Posterior vena cava (tissue), 2 donors: ENCODE data around the gene CCDC57. TPM values are rescaled to one million over a fixed set of nuclear protein-coding genes. Genes with fewer than 3 reads are reported as not detected.

Source experiments
- DNase-seq: peaks from one replicate; pipeline ENCODE4 v3.0.0-alpha.2; 2020; ENCODE audit warnings: low spot score
- intact Hi-C, 2 donors: fragments of 100-400 bp; cut with DNase I; formaldehyde crosslinking; loops; one replicate each; pipeline versions ENCODE4 v1.14.1 to v1.14.2; 2022 to 2023
- total RNA-seq, 2 donors: library from RNA; stranded (reverse); fragmentation: NEBNext Ultra II Directional; extraction: Animal tissue kit (Norgen Biotek cat#: 25700); gene quantifications; one replicate each; pipeline ENCODE4 v1.2.1, GENCODE V29; 2021
- donor health status: DM: yes; HTN: yes; CAD: no.
- donor health status: DM: yes; HTN: yes; CAD: no.

CCDC57 gene
- total RNA-seq, 2 donors from 2014 or later, result 20.3 to 28.5 TPM

DNA sequence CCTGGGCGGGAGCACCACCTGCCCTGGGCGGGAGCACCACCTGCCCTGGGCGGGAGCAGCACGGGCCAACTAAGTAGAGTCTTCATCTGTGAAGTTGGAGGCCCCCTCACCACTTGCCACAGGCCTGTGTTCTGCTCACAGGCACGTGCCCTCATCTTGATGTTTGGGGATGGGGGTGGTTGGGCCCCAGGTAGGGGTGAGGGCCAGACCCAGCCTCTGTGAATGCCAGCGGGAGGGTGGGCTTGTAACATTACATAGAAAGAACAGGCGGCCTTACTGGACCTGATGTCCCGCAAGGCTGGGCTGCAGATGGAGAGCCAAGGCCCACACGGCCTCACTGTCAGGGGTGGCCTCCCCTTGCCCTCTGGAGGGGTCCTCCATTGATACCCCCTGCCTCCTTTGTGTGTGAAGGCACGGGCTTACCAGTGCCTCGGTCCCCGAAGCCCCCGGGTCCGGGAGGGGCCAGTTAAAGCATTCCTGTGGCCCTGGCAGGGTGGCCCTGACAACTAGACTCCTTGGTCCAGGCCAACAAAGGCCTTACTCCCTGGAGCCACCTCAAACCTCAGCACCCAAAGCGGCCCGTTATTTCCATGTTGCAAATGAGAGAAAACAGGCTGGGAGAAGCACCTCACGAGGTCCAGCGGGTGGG is 15.1 kb upstream of the CCDC57 start:
- intact Hi-C loops, result no loop called here
- no peak for DNase-seq

DNA sequence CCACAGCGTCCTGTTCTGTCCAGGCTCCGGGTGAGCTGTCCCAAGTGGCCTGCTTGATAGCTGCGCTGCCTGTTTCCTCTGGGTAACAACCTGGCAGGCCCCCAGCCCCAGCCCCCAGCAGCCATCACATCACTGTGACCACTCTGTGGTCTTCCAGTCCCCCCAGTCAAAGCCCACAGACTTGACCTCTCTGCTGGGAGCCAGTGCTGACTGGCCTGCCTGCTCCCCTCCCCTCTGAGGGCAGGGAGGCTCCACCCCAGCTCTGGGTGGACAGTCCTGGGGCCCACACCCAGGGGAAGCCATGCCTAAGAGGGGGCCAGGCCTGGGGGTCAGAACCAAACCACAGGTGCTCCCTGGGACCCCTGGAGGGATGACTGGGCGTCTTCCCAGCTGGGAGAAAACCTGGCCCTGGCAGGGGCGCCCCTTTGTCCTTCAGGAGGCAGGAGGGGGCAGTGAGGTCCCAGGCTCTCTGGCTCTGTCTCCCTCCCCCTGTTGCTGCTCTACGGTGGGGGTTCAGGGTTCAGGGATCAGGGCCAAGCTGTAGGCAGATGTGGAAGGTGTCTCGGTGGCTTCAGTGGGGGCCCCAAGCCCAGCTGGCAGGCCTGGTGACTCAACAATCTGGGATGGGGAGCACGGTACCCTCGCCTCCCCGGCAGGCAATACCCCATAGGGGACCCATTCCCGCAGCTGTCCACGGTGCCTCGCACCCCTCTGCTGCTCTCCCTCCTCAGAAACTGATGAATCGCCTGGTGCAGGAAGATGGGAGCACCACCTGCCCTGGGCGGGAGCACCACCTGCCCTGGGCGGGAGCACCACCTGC is 14.4 kb upstream of the CCDC57 start:
- DNase-seq, result no peak
- intact Hi-C loops, result no loop called here

DNA sequence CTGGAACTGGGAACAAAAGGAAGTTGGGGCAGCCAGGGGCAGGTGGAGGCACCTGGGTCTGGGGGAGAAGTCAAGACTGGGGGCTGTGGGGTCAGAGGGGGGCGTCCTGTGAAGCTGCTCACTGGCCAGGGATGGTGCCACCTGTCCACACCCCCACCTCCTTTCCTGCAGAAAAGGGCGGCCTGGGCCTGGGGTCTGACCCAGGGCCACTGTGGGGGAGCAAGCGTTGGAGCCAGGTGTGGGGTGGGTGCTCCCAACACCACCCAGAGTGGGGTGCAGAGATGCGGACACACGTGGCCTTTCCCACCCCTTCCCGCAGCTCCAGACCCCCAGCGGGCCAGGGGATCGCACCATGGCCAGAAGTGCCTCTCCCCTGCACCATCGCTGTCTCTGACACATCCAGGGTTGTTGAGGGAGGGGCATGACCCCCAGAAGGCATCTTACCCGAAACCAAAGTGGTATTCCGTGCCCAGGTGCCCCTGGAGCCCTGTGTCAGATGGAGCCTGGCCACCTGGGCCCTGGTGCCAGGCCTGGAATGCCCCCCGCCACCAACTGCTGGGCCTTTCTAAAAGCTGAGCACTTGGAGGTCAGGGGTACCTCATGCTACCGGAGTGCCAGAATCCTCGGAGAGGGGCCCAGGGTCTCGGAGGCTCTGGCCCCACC is 13.6 kb upstream of the CCDC57 start:
- intact Hi-C loops, result no loop called here

DNA sequence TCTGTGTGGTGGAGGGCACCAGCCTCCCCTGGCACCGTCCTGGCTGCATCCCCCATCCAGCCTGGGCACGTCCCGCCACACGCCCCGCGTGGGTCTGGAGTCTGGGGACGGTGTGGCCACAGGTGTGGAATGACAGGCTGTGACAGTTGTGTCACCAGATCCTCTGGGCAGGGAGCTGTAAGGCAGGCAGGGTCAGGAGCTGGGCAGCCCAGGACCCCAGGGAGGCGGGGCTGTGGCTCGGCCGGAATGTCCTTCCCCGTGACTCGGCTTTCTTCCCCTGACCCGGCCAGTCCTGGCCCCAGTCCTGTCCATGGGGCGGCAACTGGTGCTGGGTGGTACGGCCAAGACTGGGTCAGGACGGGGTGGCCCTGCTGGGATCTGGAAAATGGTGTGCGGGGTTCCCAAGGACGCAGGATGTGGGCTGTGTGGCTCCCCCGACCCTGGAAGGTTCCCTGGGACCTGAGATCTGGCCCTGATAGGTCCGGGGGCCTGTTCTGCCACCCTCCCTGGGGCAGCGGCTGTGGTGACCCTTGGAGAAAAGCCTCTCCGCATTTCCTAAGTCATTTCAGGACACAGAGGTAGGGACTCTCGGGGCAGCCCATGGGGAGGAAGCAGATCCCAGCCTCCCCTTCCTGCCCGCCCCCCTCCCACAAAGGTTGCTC is 12.9 kb upstream of the CCDC57 start:
- DNase-seq, result no peak
- intact Hi-C loops, result no loop called here

More for the DNA sequence above, 13.6 kb upstream of the CCDC57 start:
- DNase-seq, result no peak

DNA sequence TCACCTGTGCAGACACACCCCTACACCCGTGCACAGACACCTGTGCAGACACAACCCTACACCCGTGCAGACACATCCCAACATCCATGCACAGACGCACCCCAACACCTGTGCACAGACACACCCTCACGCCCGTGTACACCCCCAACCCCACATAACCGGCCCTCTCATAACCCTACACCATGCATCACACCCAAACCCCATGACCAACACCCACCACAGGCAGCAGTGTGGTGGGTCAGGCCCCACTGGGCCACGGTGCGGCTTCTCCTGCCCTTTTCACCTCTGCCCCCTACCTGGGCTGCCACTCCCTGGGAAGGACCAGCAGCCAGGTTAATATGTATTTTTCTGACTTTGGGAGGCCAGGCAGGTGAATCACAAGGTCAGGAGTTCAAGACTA is 12.0 kb upstream of the CCDC57 start:
- no peak for DNase-seq
- intact Hi-C loops, result no loop called here

DNA sequence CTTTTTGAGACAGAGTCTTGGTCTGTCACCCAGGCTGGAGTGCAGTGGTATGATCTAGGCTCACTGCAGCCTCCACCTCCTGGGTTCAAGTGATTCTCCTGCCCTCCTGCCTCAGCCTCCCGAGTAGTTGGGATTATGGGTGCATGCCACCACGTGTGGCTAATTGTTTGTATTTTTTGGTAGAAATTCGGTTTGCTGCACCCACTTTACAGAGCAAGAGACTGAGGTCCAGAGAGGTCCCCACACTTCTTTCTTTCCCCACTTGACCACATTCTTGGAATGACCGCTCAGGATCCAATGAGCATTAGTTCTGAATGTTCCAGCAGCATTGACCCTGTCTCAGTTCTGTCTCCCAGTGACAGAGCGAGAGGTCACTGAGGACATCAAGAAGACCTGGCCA is 10.9 kb upstream of the CCDC57 start:
- intact Hi-C loops, result no loop called here
- no peak for DNase-seq

DNA sequence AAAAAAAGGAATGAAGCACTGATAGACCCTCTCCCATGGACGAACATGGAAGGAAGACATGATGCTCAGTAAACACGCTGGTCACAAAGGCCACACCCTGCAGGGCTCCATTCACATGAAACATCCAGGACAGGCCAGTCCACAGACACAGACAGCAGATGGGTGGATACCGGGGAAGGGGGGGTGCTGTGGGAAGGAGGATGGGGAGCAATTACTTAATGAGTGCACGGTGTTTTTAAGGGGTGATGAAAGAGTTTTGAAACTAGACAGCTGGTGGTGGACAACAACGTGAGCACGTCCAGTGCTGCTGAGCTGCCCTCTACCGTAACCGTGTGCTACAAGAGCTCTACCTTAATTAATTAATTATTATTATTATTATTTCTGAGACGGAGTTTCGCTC is 10.2 kb upstream of the CCDC57 start:
- intact Hi-C loops, result no loop called here

DNA sequence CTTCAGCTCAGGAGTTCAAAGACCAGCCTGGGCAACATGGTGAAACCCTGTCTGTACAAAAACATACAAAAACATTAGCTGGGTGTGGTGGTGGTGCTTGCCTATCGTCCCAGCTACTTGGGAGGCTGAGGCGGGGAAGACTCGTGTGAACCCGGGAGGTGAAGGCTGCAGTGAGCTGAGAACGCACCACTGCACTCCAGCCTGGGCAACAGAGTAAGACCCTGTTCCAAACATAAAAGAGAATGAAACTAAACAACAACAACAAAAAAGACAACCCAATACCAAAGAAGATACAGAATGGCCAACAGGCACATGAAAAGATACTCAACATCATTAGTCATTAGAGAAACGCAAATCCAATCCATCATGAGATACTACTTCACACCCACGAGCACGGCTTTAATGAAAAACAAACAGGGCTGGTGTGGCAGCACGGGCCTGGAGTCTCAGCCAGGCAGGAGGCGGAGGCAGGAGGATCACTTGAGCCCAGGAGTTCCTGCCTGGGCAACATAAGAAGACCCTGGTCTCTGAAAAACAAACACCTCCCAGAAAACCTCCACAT is 8.8 kb upstream of the CCDC57 start:
- no peak for DNase-seq
- intact Hi-C loops, result no loop called here

More for the DNA sequence above, 10.2 kb upstream of the CCDC57 start:
- DNase-seq, result no peak

DNA sequence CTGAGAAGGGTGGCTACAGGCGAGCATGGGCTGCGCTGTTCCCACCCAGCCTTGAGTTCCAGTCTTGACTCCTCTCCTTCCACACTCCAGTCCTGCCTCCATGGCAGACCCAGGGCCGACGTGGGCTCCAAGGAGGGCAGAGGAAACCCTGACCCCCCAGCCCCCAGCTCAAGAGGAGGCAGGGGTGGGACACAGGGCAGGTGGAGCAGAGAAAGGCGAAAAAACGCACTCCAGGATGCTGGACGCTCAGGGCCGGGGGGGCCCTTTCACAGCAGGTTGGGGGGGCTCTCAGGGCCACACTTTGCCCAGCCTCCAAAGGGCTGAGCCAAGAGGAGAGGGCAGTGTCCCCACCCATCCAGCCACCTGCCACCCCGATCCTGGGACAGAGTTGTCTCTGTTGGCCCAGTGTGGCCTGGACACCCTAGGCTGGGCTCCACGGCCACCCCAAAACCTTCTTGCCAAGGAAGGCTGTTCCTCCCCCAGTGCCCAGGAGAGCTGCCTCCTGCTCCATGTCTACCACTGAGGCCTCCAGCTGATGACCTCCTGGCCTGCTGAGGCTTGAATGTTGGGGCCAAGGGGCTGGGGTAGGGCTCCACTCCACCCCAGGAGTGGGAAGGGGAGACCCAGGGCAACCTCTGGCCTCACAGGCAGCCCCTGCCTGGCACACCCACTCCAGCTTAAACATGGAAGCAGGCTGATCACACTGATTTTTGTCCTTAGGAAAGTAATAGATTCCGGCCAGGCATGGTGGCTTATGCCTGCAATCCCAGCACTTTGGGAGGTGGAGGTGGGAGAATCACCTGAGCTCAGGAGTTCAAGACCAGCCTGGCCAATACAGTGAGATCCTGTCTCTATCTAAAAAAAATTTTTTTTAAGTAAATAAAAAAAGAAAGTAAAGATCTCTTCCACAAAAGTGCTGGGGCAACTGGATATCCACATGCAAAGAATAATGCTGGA is 7.4 kb upstream of the CCDC57 start:
- no peak for DNase-seq
- intact Hi-C loops, result no loop called here

DNA sequence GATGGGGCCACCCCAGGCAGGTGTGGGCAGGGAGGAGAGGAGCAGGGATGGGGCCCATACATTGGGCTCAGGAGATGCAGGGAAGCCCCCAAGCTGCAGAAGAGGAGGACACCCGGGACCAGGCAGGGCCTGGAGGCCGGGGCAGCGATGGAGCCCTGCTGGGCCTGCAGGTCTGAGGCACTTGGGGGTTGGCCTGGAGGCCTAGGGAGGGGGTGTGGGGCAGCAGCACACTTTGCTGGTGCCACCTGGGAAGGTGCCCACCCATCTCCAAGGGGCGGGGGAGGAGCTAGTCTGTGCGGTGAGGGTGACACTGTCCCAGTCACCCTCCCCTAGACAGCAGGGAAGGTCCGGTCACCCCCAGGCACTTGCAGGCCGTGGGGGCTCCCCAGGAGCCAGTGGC is 6.4 kb upstream of the CCDC57 start:
- intact Hi-C loops, result no loop called here

DNA sequence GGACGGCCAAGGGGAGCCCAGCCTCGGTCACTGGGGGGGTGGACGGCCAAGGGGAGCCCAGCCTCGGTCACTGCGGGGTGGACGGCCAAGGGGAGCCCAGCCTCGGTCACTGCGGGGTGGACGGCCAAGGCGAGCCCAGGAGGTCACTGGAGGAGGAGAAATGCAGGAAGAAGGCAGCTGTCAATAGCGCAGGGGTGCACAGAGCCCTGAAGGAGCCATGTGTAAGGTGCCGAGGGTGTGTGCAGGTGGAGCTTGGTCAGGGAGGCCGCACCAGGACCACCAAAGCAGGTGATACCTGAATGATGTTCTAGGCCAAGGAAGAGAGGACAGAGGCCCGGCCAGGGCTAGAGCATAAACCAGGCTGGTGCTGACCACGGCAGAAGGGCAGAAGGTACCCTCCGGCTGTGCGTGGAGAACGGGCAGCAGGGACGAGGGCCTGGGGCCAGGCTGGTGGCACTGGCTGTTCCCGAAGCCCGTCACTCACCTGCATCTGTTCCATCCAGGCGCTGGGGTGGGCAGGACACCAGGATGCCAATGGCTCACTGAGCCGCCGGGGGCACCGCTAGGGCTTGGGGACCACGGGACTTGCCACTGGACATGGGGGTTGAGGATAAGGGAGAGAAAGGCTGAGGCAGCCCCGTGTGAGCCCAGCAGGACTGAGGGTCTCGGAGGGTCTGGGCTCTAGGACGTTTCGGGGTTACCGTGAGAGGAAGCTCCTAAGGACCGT is 5.9 kb upstream of the CCDC57 start:
- intact Hi-C loops, result no loop called here
- no peak for DNase-seq

More for the DNA sequence above, 6.4 kb upstream of the CCDC57 start:
- no peak for DNase-seq

DNA sequence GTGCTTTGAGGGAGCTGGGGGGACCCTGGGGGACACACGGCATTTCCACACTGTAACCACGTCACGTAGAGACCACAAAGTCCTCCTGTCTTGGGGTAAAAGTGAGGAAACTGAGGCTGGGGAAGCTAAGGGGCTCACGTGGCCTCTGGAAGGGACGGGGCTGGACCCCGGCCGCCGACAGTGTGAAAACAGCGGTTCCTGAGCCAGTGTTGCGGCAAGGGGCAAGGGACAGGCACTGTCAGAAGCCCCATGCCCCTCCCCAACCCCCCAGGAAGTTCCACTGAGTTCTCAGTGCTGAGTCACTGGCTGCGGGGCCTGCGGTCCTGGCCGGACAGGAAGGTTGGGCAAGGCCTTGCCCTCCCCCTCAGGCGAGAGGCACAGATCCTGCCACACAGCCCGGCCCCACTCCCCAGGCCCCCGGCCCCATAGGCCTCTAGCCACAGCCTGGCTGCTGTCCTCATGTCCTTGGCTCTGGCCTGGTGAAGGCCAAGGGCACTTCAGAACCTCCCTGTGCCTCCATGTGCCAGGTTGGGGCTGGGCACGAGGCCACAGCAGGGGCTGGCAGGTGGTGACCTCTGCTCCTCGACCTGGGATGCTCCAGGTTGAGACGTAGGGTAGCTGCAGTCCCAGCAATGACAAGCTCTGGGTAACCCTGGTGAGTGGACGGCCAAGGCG is 5.0 kb upstream of the CCDC57 start:
- DNase-seq, result peak; percentile 95
- intact Hi-C loops, result no loop called here

DNA sequence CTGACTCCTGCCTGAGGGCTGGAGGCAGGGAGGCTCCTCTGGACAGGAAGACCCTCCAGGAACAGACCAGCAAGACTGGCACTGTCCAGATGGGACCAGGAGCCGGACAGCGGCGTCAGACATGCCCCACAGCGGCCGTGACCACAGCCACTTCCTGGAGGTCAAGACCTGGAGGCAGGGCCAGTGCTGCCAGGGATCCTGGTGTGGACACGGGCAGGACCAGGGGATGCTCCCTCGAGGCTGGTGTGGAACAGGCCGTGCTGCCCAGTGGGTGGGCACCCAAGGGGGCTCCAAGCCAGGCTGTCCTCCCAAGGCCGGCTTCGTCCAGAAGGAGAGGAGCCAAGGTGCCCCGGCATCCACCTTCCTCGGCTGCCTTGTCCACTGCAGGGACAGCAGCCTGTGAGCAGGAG is 4.5 kb upstream of the CCDC57 start:
- DNase-seq, result no peak
- intact Hi-C loops, result no loop called here

DNA sequence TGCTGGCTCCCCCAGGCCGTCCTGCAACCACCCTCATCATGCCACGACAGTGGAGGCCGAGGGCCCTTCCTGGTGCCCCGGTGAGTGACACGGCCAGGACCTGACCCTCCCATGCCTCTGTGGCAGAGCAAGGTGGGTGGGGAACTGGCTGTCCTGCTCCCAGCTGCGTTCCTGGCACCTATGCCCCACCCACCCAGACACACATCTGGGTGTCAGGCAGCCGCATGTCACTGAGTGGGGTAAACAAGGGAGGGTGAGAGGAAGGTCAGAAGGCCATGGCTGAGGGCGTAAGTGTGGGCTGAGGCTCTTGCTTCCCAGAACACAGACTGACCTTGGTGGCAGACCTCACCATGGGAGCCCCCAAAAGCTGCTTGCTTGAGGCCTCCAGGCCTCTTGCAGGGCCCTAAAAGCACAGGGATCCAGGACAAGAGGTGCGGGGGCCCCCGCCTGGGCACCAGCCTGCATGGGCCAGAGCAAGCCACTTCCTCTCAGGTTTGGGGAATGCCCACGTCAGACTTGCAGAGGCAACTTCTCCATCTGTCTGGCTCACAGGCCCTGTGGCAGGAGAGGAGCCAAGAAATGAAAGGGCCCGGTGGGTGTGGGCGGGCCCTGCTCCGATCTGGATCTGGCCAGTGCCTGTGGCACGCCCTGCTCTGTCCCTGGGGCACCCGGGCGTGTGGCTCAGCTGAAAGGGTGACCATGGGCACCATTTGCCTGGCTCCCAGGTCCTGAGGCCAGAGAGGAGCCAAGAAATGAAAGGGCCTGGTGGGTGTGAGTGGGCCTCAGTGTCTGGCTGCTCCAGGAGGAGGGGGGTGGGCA is 3.9 kb upstream of the CCDC57 start:
- intact Hi-C loops, result no loop called here
- peak; percentile 95 for DNase-seq

DNA sequence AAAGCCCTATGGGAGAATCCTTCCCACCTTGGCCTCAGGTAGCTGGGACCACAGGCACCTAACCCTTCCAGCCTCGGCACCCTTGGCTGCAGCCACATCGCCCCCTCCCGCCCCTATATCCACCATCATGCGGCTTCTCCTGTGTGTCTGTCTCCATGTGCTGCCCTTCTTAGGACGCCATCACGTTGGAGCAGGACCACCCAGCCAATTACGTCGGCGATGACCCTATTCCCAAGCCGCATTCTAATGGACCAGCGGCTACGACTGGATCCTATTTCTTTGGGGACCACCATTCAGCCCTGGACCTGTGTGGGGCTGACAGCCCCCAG is 3.3 kb upstream of the CCDC57 start:
- intact Hi-C loops, result no loop called here
- no peak for DNase-seq

DNA sequence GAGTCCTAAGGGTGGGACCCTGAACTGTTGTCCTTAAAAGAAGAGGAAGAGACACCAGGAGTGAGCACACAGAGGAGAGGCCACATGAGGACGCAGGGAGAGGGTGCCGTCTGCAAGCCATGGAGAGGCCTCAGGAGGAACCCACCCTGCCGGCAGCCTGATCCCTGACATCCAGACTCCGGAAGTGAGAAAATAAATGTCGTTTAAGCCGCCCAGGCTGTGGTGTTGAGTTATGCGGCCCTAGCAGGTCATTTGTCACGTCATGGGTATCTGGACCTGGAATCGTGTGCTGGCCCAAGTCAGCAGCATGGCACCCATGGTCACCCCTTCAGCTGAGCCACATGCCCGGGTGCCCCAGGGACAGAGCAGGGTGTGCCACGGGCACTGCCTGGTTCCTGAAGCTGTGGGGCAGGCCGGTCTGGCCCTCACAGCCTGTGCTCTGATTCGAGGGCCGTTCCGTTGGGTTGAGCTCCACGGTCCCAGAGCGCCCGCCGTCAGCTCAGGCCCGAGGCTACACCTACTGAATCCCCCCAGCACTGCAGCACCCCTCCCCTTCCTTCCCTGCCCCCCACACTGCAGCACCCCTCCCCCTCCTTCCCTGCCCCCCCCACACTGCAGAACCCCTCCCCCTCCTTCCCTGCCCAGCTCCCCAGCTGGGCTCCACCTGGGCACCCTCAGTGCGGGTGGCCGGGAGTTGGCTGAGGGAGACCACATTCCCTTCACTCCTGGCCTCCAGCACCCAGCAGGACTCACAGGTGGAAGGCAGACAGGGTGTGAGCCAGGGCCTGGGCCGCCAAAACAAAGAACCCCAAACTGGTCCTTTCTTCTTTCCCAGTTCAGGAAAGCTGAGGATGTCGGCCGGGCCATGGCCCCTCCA is 2.7 kb upstream of the CCDC57 start:
- no peak for DNase-seq
- intact Hi-C loops, result no loop called here
